B cell (primary cell): ENCODE results near the gene UNC119. TPM values are rescaled to one million over a fixed set of nuclear protein-coding genes. Genes with fewer than 3 reads are reported as not detected.

Source experiments
- ATAC-seq: fragments of 200-7000 bp; cut with Tn5 transposase; one replicate; pipeline ENCODE4 v1.10.0; 2021; ENCODE audit warnings: low read depth, mild to moderate bottlenecking, moderate number of reproducible peaks, moderate library complexity
- CTCF ChIA-PET: fragments of 350-600 bp; sonication (Branson Sonifier 250); formaldehyde crosslinking; loops from one replicate; lab custom pipeline; 2021; ENCODE audit warnings: antibody characterized with exemption, inconsistent platforms; lab: Charles Lee
- POLR2A ChIA-PET: fragments of 350-600 bp; sonication (Branson Sonifier 250); formaldehyde crosslinking; loops from one replicate; lab custom pipeline; 2021; ENCODE audit warnings: antibody characterized with exemption; lab: Charles Lee
- DNase-seq: peaks from one replicate; pipeline ENCODE4 v3.0.0; 2013
- H2AFZ ChIP-seq: 2 replicates; pipeline ENCODE4 v1.6.1; 2012; ENCODE audit warnings: mild to moderate bottlenecking, low read depth, low read length; ENCODE audit not compliant: insufficient read depth, poor library complexity, severe bottlenecking
- H3K27ac ChIP-seq, 2 donors: 1 replicate in 1 of 2; 2 replicates in 1 of 2; pipeline ENCODE4 v1.5.1; 2012 to 2013; ENCODE audit warnings: low read length in 2 of 2, mild to moderate bottlenecking in 2 of 2, moderate library complexity in 1 of 2
- H3K27me3 ChIP-seq, 4 experiments: fragments of 200-600 bp in 1 of 4; sonication (generic) in 1 of 4; replicated peaks in 1 of 4; 1 replicate in 2 of 4; 2 replicates in 2 of 4; pipeline versions ENCODE4 v1.6.1 to v1.7.0; 2013 to 2016; ENCODE audit warnings: low read length in 3 of 4, mild to moderate bottlenecking in 2 of 4, mixed read lengths in 1 of 4, moderate library complexity in 1 of 4; ENCODE audit not compliant: insufficient read depth in 4 of 4, control insufficient read depth in 3 of 4; ENCODE audit errors: control extremely low read depth in 1 of 4
- H3K36me3 ChIP-seq, 2 experiments: replicated peaks in 1 of 2; 1 replicate in 1 of 2; 2 replicates in 1 of 2; pipeline versions ENCODE4 v1.6.1 to v1.7.1; 2013; ENCODE audit warnings: low read length in 1 of 2; ENCODE audit not compliant: insufficient read depth in 2 of 2, control insufficient read depth in 1 of 2; ENCODE audit errors: control extremely low read depth in 1 of 2, extremely low read depth in 1 of 2
- H3K4me1 ChIP-seq, 2 donors: fragments of 200-600 bp in 1 of 2; sonication (generic) in 1 of 2; 1 replicate in 1 of 2; 2 replicates in 1 of 2; pipeline versions ENCODE4 v1.5.1 to v1.6.1; 2013 to 2017; ENCODE audit warnings: low read length in 2 of 2; ENCODE audit not compliant: control insufficient read depth in 2 of 2, insufficient read depth in 2 of 2
- H3K4me2 ChIP-seq: replicated peaks from 2 replicates; pipeline ENCODE3; 2012; ENCODE audit warnings: mild to moderate bottlenecking, low read depth, low read length; ENCODE audit not compliant: poor library complexity, severe bottlenecking
- H3K4me3 ChIP-seq, 5 experiments: fragments of 200-600 bp in 1 of 5; sonication (generic) in 1 of 5; 1 replicate in 3 of 5; 2 replicates in 2 of 5; pipeline versions ENCODE4 v1.5.1 to v1.7.0; 2011 to 2016; ENCODE audit warnings: low read length in 4 of 5, mild to moderate bottlenecking in 4 of 5, low read depth in 2 of 5, control low read depth in 1 of 5, moderate library complexity in 1 of 5; ENCODE audit not compliant: insufficient read depth in 1 of 5; ENCODE audit errors: control extremely low read depth in 1 of 5, extremely low read depth in 1 of 5
- H3K79me2 ChIP-seq: fragments of 200-600 bp; sonication (generic); one replicate; pipeline ENCODE4 v1.6.0; 2016; ENCODE audit warnings: low read length; ENCODE audit not compliant: control insufficient read depth, insufficient read depth
- H3K9ac ChIP-seq: fragments of 200-600 bp; sonication (generic); 2 replicates; pipeline ENCODE4 v1.6.1; 2017; ENCODE audit warnings: mild to moderate bottlenecking, low read length, moderate library complexity
- H3K9me3 ChIP-seq, 3 donors: one replicate each; pipeline versions ENCODE4 v1.6.1 to v1.7.1; 2013; ENCODE audit warnings: low read length in 2 of 3; ENCODE audit not compliant: control insufficient read depth in 2 of 3, insufficient read depth in 1 of 3; ENCODE audit errors: control extremely low read depth in 1 of 3
- H4K20me1 ChIP-seq: 2 replicates; pipeline ENCODE4 v1.6.0; 2012; ENCODE audit warnings: mild to moderate bottlenecking, low read length; ENCODE audit not compliant: insufficient read depth, control insufficient read depth, poor library complexity, severe bottlenecking
- H3K27ac Mint-ChIP-seq: one replicate; pipeline ENCODE4 v1.8.0; 2021; ENCODE audit warnings: mixed read lengths
- H3K27me3 Mint-ChIP-seq: one replicate; pipeline ENCODE4 v1.8.0; 2021; ENCODE audit warnings: mixed read lengths
- H3K4me1 Mint-ChIP-seq: one replicate; pipeline ENCODE4 v1.8.0; 2021; ENCODE audit warnings: mixed read lengths
- H3K4me3 Mint-ChIP-seq: one replicate; pipeline ENCODE4 v1.8.0; 2021; ENCODE audit warnings: mixed read lengths
- H3K9me3 Mint-ChIP-seq: one replicate; pipeline ENCODE4 v1.8.0; 2022; ENCODE audit warnings: mixed read lengths; ENCODE audit not compliant: insufficient read depth
- EZH2 ChIP-seq: IDR thresholded peaks from 2 replicates; pipeline ENCODE4 v1.6.1; 2012; ENCODE audit warnings: borderline replicate concordance, low read depth, mild to moderate bottlenecking, moderate library complexity, low read length; ENCODE audit not compliant: insufficient read depth, poor library complexity, severe bottlenecking
- WGBS: methylation state at CpG from one replicate; pipeline ENCODE4 v1.1.5; 2013; ENCODE audit warnings: missing lambda C conversion rate; ENCODE audit not compliant: insufficient coverage; 5-methylcytosine and 5-hydroxymethylcytosine counted together
- intact Hi-C: fragments of 100-400 bp; cut with micrococcal nuclease; formaldehyde crosslinking; loops from one replicate; pipeline ENCODE4 v1.10.0; 2022
- polyA plus RNA-seq: library from polyadenylated mRNA; depleted of rRNA; stranded (reverse); fragments of >200 nt; gene quantifications from 2 replicates; pipeline ENCODE4 v1.2.3, GENCODE V29; 2012
- total RNA-seq, 2 donors: library from RNA; stranded (reverse); fragments of 120-200 nt in 1 of 2; gene quantifications; 1 replicate in 1 of 2; 2 replicates in 1 of 2; pipeline versions ENCODE4 v1.2.3 to v1.2.4, GENCODE V29; 2013 to 2022

UNC119 gene
- total and polyA plus RNA-seq, 2 donors (not counting 1 experiment from before 2014, with no cell fraction given): 75.3 to 174 TPM

DNA sequence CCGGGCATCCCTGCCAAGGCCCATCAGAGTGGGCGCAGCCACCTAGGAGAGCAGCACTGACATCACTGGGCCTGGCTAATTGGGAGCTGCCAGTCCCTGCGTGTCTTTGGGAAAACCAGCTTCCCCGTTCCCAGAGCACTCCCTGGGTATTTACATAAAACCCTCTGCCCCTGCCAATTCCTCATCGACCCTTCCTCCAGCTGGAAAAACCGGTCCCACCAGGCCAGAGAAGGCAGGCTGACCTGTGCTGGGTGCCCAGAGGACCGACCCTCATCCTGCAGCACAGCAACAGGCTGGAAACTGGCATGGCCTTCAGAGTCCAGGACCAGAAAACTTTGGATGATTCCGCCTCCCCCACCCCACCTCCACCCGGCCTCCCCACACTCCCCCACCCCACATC is 54.5 kb downstream of the UNC119 start:
- Histone ChIP-seq H3K27ac (no peak overlapping the region), H3K79me2 (no peaks in the 10 kb centered on the region), H3K4me2 (no peak overlapping the region), H3K4me3 (no peak overlapping the region), H3K4me1 (peaks cover 8 to 16% of the 10 kb centered on the region in 2 donors), H2AFZ (no peak overlapping the region), H3K36me3 (no peaks in the 10 kb centered on the region), H3K9me3 (no peaks in the 10 kb centered on the region), H4K20me1 (no peaks in the 10 kb centered on the region), H3K9ac (no peak overlapping the region), H3K27me3 (no peaks in the 10 kb centered on the region)
- Mint-ChIP-seq H3K9me3 (no peaks in the 10 kb centered on the region), H3K27me3 (no peaks in the 10 kb centered on the region), H3K4me1 (peaks cover 19% of the 10 kb centered on the region), H3K4me3 (no peak overlapping the region), H3K27ac (no peak overlapping the region)
- ChIA-PET CTCF (interaction anchor here (0.9 to 15.2 kb wide), 2 partner anchors 118 to 149 kb away, joined by 3 to 220 read pairs; partner anchors contain the start of gene RSKR), POLR2A (no interaction called here)
- ATAC-seq (no peak), DNase-seq (no peak)
- no peak for TF ChIP-seq EZH2
- intact Hi-C loops: no loop called here
- 91% methylated on average over 7 of the region's 9 CpGs for WGBS

Other genes starting within 250 kb of the UNC119 start
- gene TMEM97, start 233.4 kb downstream of the UNC119 start, total RNA-seq: 5.4 and 6.4 TPM in 2 replicates
- gene TMEM97, start 233.4 kb downstream of the UNC119 start, polyA plus RNA-seq: 1.6 and 1.7 TPM in 2 replicates
- gene IFT20, start 217.2 kb downstream of the UNC119 start, total RNA-seq: 33.5 and 35.9 TPM in 2 replicates
- 52.6 and 89.6 TPM in 2 replicates for gene IFT20, start 217.2 kb downstream of the UNC119 start, polyA plus RNA-seq
- gene TNFAIP1, start 216.9 kb downstream of the UNC119 start, total RNA-seq: 19.0 and 20.4 TPM in 2 replicates
- 10.7 and 11.7 TPM in 2 replicates for gene TNFAIP1, start 216.9 kb downstream of the UNC119 start, polyA plus RNA-seq
- 29.7 and 35.7 TPM in 2 replicates for gene POLDIP2, start 195.1 kb downstream of the UNC119 start, total RNA-seq
- 23.9 and 30.2 TPM in 2 replicates for gene POLDIP2, start 195.1 kb downstream of the UNC119 start, polyA plus RNA-seq
- gene SEBOX, start 187.4 kb downstream of the UNC119 start, total RNA-seq: not detected in 2 replicates
- not detected in 2 replicates for gene SEBOX, start 187.4 kb downstream of the UNC119 start, polyA plus RNA-seq
- 0.34 TPM in 1 of 2 replicates, not detected in the other for gene VTN, start 182.3 kb downstream of the UNC119 start, total RNA-seq
- 0.36 and 2.0 TPM in 2 replicates for gene VTN, start 182.3 kb downstream of the UNC119 start, polyA plus RNA-seq
- 28.0 and 32.8 TPM in 2 replicates for gene SARM1, start 180.9 kb downstream of the UNC119 start, total RNA-seq
- 15.3 and 22.5 TPM in 2 replicates for gene SARM1, start 180.9 kb downstream of the UNC119 start, polyA plus RNA-seq
- gene SLC46A1, start 146.4 kb downstream of the UNC119 start, total RNA-seq: 4.3 and 5.0 TPM in 2 replicates
- gene SLC46A1, start 146.4 kb downstream of the UNC119 start, polyA plus RNA-seq: 0.97 and 2.5 TPM in 2 replicates
- gene SLC13A2, start 79.0 kb downstream of the UNC119 start, total RNA-seq: not detected in 2 replicates
- not detected in 2 replicates for gene SLC13A2, start 79.0 kb downstream of the UNC119 start, polyA plus RNA-seq
- gene FOXN1, start 46.3 kb downstream of the UNC119 start, total RNA-seq: not detected in 2 replicates
- gene FOXN1, start 46.3 kb downstream of the UNC119 start, polyA plus RNA-seq: not detected in 2 replicates
- 52.3 and 55.1 TPM in 2 replicates for gene PIGS, start 18.9 kb upstream of the UNC119 start, total RNA-seq
- gene PIGS, start 18.9 kb upstream of the UNC119 start, polyA plus RNA-seq: 44.1 and 54.5 TPM in 2 replicates
- gene ALDOC, start 24.3 kb upstream of the UNC119 start, total RNA-seq: 16.7 and 20.7 TPM in 2 replicates
- 26.6 and 27.6 TPM in 2 replicates for gene ALDOC, start 24.3 kb upstream of the UNC119 start, polyA plus RNA-seq
- gene SPAG5, start 46.4 kb upstream of the UNC119 start, total RNA-seq: 8.0 and 10.1 TPM in 2 replicates
- 4.7 and 6.6 TPM in 2 replicates for gene SPAG5, start 46.4 kb upstream of the UNC119 start, polyA plus RNA-seq
- 30.4 and 31.9 TPM in 2 replicates for gene RSKR, start 61.6 kb upstream of the UNC119 start, total RNA-seq
- 20.3 and 21.5 TPM in 2 replicates for gene RSKR, start 61.6 kb upstream of the UNC119 start, polyA plus RNA-seq
- gene BLTP2, start 92.5 kb upstream of the UNC119 start, total RNA-seq: 156 and 177 TPM in 2 replicates
- 45.9 and 61.8 TPM in 2 replicates for gene BLTP2, start 92.5 kb upstream of the UNC119 start, polyA plus RNA-seq
- 38.1 and 40.4 TPM in 2 replicates for gene SDF2, start 109.3 kb upstream of the UNC119 start, total RNA-seq
- gene SDF2, start 109.3 kb upstream of the UNC119 start, polyA plus RNA-seq: 32.6 and 38.5 TPM in 2 replicates
- 110 and 119 TPM in 2 replicates for gene SUPT6H, start 109.6 kb upstream of the UNC119 start, total RNA-seq
- gene SUPT6H, start 109.6 kb upstream of the UNC119 start, polyA plus RNA-seq: 35.8 and 41.7 TPM in 2 replicates
- gene PROCA1, start 159.3 kb upstream of the UNC119 start, total RNA-seq: 24.4 and 26.8 TPM in 2 replicates
- 7.0 and 7.4 TPM in 2 replicates for gene PROCA1, start 159.3 kb upstream of the UNC119 start, polyA plus RNA-seq
- 18.0 and 20.5 TPM in 2 replicates for gene RAB34, start 165.2 kb upstream of the UNC119 start, total RNA-seq
- gene RAB34, start 165.2 kb upstream of the UNC119 start, polyA plus RNA-seq: 17.1 and 26.8 TPM in 2 replicates
- 2,595 and 2,690 TPM in 2 replicates for gene RPL23A, start 167.4 kb upstream of the UNC119 start, total RNA-seq
- 1,162 and 1,239 TPM in 2 replicates for gene RPL23A, start 167.4 kb upstream of the UNC119 start, polyA plus RNA-seq
- 3.1 and 3.4 TPM in 2 replicates for gene TLCD1, start 173.6 kb upstream of the UNC119 start, total RNA-seq
- 0.19 and 0.49 TPM in 2 replicates for gene TLCD1, start 173.6 kb upstream of the UNC119 start, polyA plus RNA-seq
- 57.1 and 58.0 TPM in 2 replicates for gene NEK8, start 176.2 kb upstream of the UNC119 start, total RNA-seq
- gene NEK8, start 176.2 kb upstream of the UNC119 start, polyA plus RNA-seq: 58.2 and 305 TPM in 2 replicates
- gene TRAF4, start 191.4 kb upstream of the UNC119 start, total RNA-seq: 226 and 235 TPM in 2 replicates
- gene TRAF4, start 191.4 kb upstream of the UNC119 start, polyA plus RNA-seq: 683 and 1,058 TPM in 2 replicates